ENCODE results near the gene IRF6.

Gene IRF6

GRCh38 chr1:209839875-209840546 lies 34.1 kb upstream of the IRF6 start:
- Histone ChIP-seq H4K5ac (ENCODE audit: low read length) (no peak overlapping the region), H2BK120ac (ENCODE audit: low read depth, low read length) (no peak overlapping the region), H4K8ac (ENCODE audit: low read depth, low read length) (no peak overlapping the region), H3K4me2 (ENCODE audit: low read length) (no peak overlapping the region), H2BK15ac (replicated peaks; ENCODE audit: low read depth) (no peak overlapping the region), H3K23ac (ENCODE audit: low read length) (no peak overlapping the region), H2BK5ac (ENCODE audit: low read length) (no peak overlapping the region), H3K4me1 (ENCODE audit: control insufficient read depth, low read depth, low read length) (no peaks in the 10 kb centered on the region), H3K4me3 (ENCODE audit: low read length) (no peak overlapping the region), H3K4ac (ENCODE audit: low read depth, low read length) (no peak overlapping the region), H3K56ac (ENCODE audit: low read length) (no peak overlapping the region), H3K36me3 (ENCODE audit: control insufficient read depth, insufficient read depth, low read length) (peaks cover 16% of the 10 kb centered on the region), H2AK5ac (ENCODE audit: low read length) (no peak overlapping the region), H3K9ac (ENCODE audit: low read length) (no peak overlapping the region), H3K18ac (ENCODE audit: low read length) (no peak overlapping the region), H3K79me1 (ENCODE audit: low read length) (no peaks in the 10 kb centered on the region), H3K27me3 (ENCODE audit: insufficient read depth, low read length, poor library complexity) (no peaks in the 10 kb centered on the region), H3K27ac (ENCODE audit: low read depth, low read length) (no peak overlapping the region), H3K79me2 (ENCODE audit: control insufficient read depth, insufficient read depth, low read length) (no peaks in the 10 kb centered on the region)
- DNase-seq = peak; percentile 50
- no CpG with 5 or more reads among the region's 5 CpGs for WGBS (ENCODE audit: extremely low coverage, insufficient coverage, low lambda C conversion rate)

DNA sequence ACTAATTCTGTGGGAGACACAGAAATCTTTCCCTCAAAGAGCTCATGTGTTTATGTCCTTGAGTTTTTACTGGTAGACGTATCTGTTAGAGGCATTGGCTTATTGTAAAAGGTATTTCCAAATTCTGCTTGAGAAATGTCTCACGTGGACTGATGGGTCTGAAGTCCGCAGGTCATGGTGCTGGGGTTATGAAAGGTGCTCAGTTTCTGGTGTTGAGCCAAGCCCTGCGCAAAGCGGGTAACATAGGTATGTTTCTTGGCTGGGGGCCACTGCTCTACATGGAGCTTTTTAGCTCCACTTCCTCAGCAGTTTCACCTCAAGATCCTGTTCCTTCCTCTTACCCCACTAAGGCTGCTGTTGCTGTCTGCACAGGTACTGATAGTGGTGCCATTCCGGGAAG lies 32.6 kb upstream of the IRF6 start:
- H3K4me1 ChIP-seq (ENCODE audit: control insufficient read depth, low read depth, low read length) = no peaks in the 10 kb centered on the region
- no peak for DNase-seq
- no peak overlapping the region for H4K5ac ChIP-seq (ENCODE audit: low read length)
- no CpG with 5 or more reads among the region's 6 CpGs for whole genome bisulfite sequencing (ENCODE audit: extremely low coverage, insufficient coverage, low lambda C conversion rate)
- peaks cover 17% of the 10 kb centered on the region for H3K36me3 ChIP-seq (ENCODE audit: control insufficient read depth, insufficient read depth, low read length)
- no peak overlapping the region for H3K4ac ChIP-seq (ENCODE audit: low read depth, low read length)
- no peak overlapping the region for H3K18ac ChIP-seq (ENCODE audit: low read length)
- H3K23ac ChIP-seq (ENCODE audit: low read length) = no peak overlapping the region
- H3K4me3 ChIP-seq (ENCODE audit: low read length) = no peak overlapping the region
- H2BK120ac ChIP-seq (ENCODE audit: low read depth, low read length) = no peak overlapping the region
- H3K27ac ChIP-seq (ENCODE audit: low read depth, low read length) = no peak overlapping the region
- H2BK15ac ChIP-seq (replicated peaks; ENCODE audit: low read depth) = no peak overlapping the region
- H2BK5ac ChIP-seq (ENCODE audit: low read length) = no peak overlapping the region
- no peak overlapping the region for H3K56ac ChIP-seq (ENCODE audit: low read length)
- H2AK5ac ChIP-seq (ENCODE audit: low read length) = no peak overlapping the region
- H3K79me1 ChIP-seq (ENCODE audit: low read length) = no peaks in the 10 kb centered on the region
- no peak overlapping the region for H4K8ac ChIP-seq (ENCODE audit: low read depth, low read length)
- H3K79me2 ChIP-seq (ENCODE audit: control insufficient read depth, insufficient read depth, low read length) = no peaks in the 10 kb centered on the region
- H3K27me3 ChIP-seq (ENCODE audit: insufficient read depth, low read length, poor library complexity) = no peaks in the 10 kb centered on the region
- H3K4me2 ChIP-seq (ENCODE audit: low read length) = no peak overlapping the region
- H3K9ac ChIP-seq (ENCODE audit: low read length) = no peak overlapping the region

DNA sequence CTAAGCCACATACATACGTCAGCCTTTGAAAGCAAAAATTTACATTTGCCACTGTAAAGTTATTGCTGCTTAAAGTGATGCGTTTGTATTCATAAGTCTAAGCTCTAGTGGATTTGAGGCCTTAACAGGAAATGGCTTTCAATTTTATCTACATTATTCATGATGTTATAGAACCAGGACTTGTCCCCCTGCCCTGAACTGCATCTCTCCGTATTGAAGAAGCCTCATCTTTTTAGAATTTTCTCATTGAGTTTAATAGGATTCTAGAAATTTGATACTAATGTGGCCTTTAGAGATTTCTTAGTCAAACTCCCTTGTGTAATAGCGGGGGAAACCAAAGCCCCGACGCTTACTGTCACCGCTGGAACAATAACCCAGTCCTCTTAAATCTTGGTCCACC lies 31.7 kb upstream of the IRF6 start:
- Histone ChIP-seq H2BK120ac (ENCODE audit: low read depth, low read length) (no peak overlapping the region), H3K9ac (ENCODE audit: low read length) (no peak overlapping the region), H3K18ac (ENCODE audit: low read length) (no peak overlapping the region), H3K36me3 (ENCODE audit: control insufficient read depth, insufficient read depth, low read length) (peaks cover 15% of the 10 kb centered on the region), H3K4ac (ENCODE audit: low read depth, low read length) (no peak overlapping the region), H3K27ac (ENCODE audit: low read depth, low read length) (no peak overlapping the region), H3K4me2 (ENCODE audit: low read length) (no peak overlapping the region), H2AK5ac (ENCODE audit: low read length) (no peak overlapping the region), H3K23ac (ENCODE audit: low read length) (no peak overlapping the region), H3K4me1 (ENCODE audit: control insufficient read depth, low read depth, low read length) (no peaks in the 10 kb centered on the region), H3K27me3 (ENCODE audit: insufficient read depth, low read length, poor library complexity) (no peaks in the 10 kb centered on the region), H3K4me3 (ENCODE audit: low read length) (no peak overlapping the region), H3K56ac (ENCODE audit: low read length) (no peak overlapping the region), H2BK5ac (ENCODE audit: low read length) (no peak overlapping the region), H2BK15ac (replicated peaks; ENCODE audit: low read depth) (no peak overlapping the region), H4K5ac (ENCODE audit: low read length) (no peak overlapping the region), H4K8ac (ENCODE audit: low read depth, low read length) (no peak overlapping the region), H3K79me1 (ENCODE audit: low read length) (no peaks in the 10 kb centered on the region), H3K79me2 (ENCODE audit: control insufficient read depth, insufficient read depth, low read length) (no peaks in the 10 kb centered on the region)
- no CpG with 5 or more reads among the region's 7 CpGs for WGBS (ENCODE audit: extremely low coverage, insufficient coverage, low lambda C conversion rate)
- no peak for DNase-seq

DNA sequence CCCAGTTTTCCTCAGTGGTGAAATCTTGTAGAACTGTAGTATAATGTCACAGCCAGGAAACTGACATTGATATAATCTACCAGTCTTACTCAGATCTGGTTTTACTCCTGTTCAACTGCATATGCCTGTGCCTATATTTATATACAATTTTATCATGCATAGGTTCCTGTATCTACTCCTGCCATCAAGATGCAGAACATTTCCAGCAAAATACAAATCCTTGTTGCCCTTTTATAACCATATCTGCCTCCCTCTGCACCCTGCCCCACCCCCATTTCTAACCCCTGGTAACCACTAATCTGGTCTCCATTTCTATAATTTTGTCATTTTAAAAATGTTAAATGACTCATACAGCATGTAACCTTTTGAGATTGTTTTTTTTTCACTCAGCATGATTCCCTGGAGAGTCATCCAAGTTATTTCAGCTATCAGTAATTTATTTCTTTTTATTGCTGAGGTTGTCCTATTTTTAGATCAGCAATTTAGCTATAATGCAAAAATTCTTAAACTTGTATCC lies 29.9 kb upstream of the IRF6 start:
- peaks cover 18% of the 10 kb centered on the region for H3K36me3 ChIP-seq (ENCODE audit: control insufficient read depth, insufficient read depth, low read length)
- H3K79me1 ChIP-seq (ENCODE audit: low read length) = no peaks in the 10 kb centered on the region
- H3K4me2 ChIP-seq (ENCODE audit: low read length) = no peak overlapping the region
- H2BK5ac ChIP-seq (ENCODE audit: low read length) = no peak overlapping the region
- no peak overlapping the region for H2BK120ac ChIP-seq (ENCODE audit: low read depth, low read length)
- no peak overlapping the region for H2AK5ac ChIP-seq (ENCODE audit: low read length)
- H3K27ac ChIP-seq (ENCODE audit: low read depth, low read length) = no peak overlapping the region
- H3K23ac ChIP-seq (ENCODE audit: low read length) = no peak overlapping the region
- no peak overlapping the region for H3K9ac ChIP-seq (ENCODE audit: low read length)
- no peaks in the 10 kb centered on the region for H3K27me3 ChIP-seq (ENCODE audit: insufficient read depth, low read length, poor library complexity)
- H3K79me2 ChIP-seq (ENCODE audit: control insufficient read depth, insufficient read depth, low read length) = no peaks in the 10 kb centered on the region
- H3K4me1 ChIP-seq (ENCODE audit: control insufficient read depth, low read depth, low read length) = no peaks in the 10 kb centered on the region
- H4K8ac ChIP-seq (ENCODE audit: low read depth, low read length) = no peak overlapping the region
- no peak overlapping the region for H4K5ac ChIP-seq (ENCODE audit: low read length)
- H3K18ac ChIP-seq (ENCODE audit: low read length) = no peak overlapping the region
- H3K56ac ChIP-seq (ENCODE audit: low read length) = no peak overlapping the region
- H3K4ac ChIP-seq (ENCODE audit: low read depth, low read length) = no peak overlapping the region
- H3K4me3 ChIP-seq (ENCODE audit: low read length) = no peak overlapping the region
- DNase-seq = no peak
- H2BK15ac ChIP-seq (replicated peaks; ENCODE audit: low read depth) = no peak overlapping the region

DNA sequence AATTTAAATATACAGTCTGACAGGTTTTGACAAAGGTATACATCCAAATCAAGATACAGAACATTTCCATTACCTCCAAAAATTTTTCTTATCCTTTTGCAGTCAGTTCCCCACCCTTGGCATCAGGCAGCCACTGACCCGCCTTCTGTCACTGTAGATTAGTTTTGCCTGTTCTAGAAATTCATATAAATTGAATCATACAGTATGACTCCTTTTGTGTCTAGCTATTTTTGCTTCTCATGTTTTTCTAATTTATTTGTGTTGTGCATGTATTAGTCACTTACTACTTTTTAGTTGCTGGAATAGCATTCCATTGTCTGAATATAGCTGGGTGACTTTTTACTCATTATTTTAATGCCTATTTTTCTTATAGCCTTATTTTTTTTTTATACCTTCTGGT lies 25.7 kb upstream of the IRF6 start:
- H3K36me3 ChIP-seq (ENCODE audit: control insufficient read depth, insufficient read depth, low read length) = peaks cover 9% of the 10 kb centered on the region
- H3K23ac ChIP-seq (ENCODE audit: low read length) = no peak overlapping the region
- H3K9ac ChIP-seq (ENCODE audit: low read length) = no peak overlapping the region
- H3K18ac ChIP-seq (ENCODE audit: low read length) = no peak overlapping the region
- H4K8ac ChIP-seq (ENCODE audit: low read depth, low read length) = no peak overlapping the region
- peaks cover 3% of the 10 kb centered on the region for H3K79me2 ChIP-seq (ENCODE audit: control insufficient read depth, insufficient read depth, low read length)
- H3K56ac ChIP-seq (ENCODE audit: low read length) = no peak overlapping the region
- H3K27ac ChIP-seq (ENCODE audit: low read depth, low read length) = no peak overlapping the region
- no peak overlapping the region for H4K5ac ChIP-seq (ENCODE audit: low read length)
- no peak overlapping the region for H3K4me2 ChIP-seq (ENCODE audit: low read length)
- H3K4ac ChIP-seq (ENCODE audit: low read depth, low read length) = no peak overlapping the region
- H3K27me3 ChIP-seq (ENCODE audit: insufficient read depth, low read length, poor library complexity) = no peaks in the 10 kb centered on the region
- no peak overlapping the region for H2AK5ac ChIP-seq (ENCODE audit: low read length)
- H3K4me1 ChIP-seq (ENCODE audit: control insufficient read depth, low read depth, low read length) = no peaks in the 10 kb centered on the region
- H2BK5ac ChIP-seq (ENCODE audit: low read length) = no peak overlapping the region
- no peak overlapping the region for H2BK15ac ChIP-seq (replicated peaks; ENCODE audit: low read depth)
- no peak overlapping the region for H2BK120ac ChIP-seq (ENCODE audit: low read depth, low read length)
- H3K4me3 ChIP-seq (ENCODE audit: low read length) = no peak overlapping the region
- no peak for DNase-seq
- no CpG with 5 or more reads among the region's 1 CpG for WGBS (ENCODE audit: extremely low coverage, insufficient coverage, low lambda C conversion rate)
- H3K79me1 ChIP-seq (ENCODE audit: low read length) = no peaks in the 10 kb centered on the region

GRCh38 chr1:209830722-209831121 lies 24.8 kb upstream of the IRF6 start:
- Histone ChIP-seq H3K9ac (ENCODE audit: low read length) (no peak overlapping the region), H3K4me2 (ENCODE audit: low read length) (no peak overlapping the region), H3K79me2 (ENCODE audit: control insufficient read depth, insufficient read depth, low read length) (peaks cover 3% of the 10 kb centered on the region), H4K8ac (ENCODE audit: low read depth, low read length) (no peak overlapping the region), H3K4ac (ENCODE audit: low read depth, low read length) (no peak overlapping the region), H3K56ac (ENCODE audit: low read length) (no peak overlapping the region), H3K23ac (ENCODE audit: low read length) (no peak overlapping the region), H4K5ac (ENCODE audit: low read length) (no peak overlapping the region), H3K27ac (ENCODE audit: low read depth, low read length) (no peak overlapping the region), H3K4me3 (ENCODE audit: low read length) (no peak overlapping the region), H2BK5ac (ENCODE audit: low read length) (no peak overlapping the region), H3K79me1 (ENCODE audit: low read length) (no peaks in the 10 kb centered on the region), H3K4me1 (ENCODE audit: control insufficient read depth, low read depth, low read length) (no peaks in the 10 kb centered on the region), H3K36me3 (ENCODE audit: control insufficient read depth, insufficient read depth, low read length) (peaks cover 9% of the 10 kb centered on the region), H2BK15ac (replicated peaks; ENCODE audit: low read depth) (no peak overlapping the region), H2AK5ac (ENCODE audit: low read length) (no peak overlapping the region), H3K27me3 (ENCODE audit: insufficient read depth, low read length, poor library complexity) (no peaks in the 10 kb centered on the region), H3K18ac (ENCODE audit: low read length) (no peak overlapping the region), H2BK120ac (ENCODE audit: low read depth, low read length) (no peak overlapping the region)
- no peak for DNase-seq
- no CpG with 5 or more reads among the region's 3 CpGs for WGBS (ENCODE audit: extremely low coverage, insufficient coverage, low lambda C conversion rate)

Measured in mesendoderm (in vitro differentiated cells).